ENCODE data around the gene USP19. TPM values are rescaled to one million over a fixed set of nuclear protein-coding genes. Genes with fewer than 3 reads are reported as not detected.

USP19 gene
- total and polyA plus RNA-seq, 2 of the 8 experiments (the other 6 are each of a cell fraction or from before 2014, with no cell fraction given): 46.4 to 65.8 TPM

- no peak for TF ChIP-seq RAD21 (IDR thresholded peaks at IDR 0.05 in 1 of 2, conservative IDR thresholded peaks at IDR 0.05 in 1 of 2; ENCODE audit: low read depth in 2 of 2, low read length in 2 of 2)
- TF ChIP-seq RFX5 (IDR thresholded peaks at IDR 0.05; ENCODE audit: borderline replicate concordance, low read depth, low read length): no peak
- TF ChIP-seq HDAC2 (IDR thresholded peaks at IDR 0.05; ENCODE audit: borderline replicate concordance in 1 of 2, low read depth in 2 of 2, low read length in 2 of 2): no peak
- TF ChIP-seq KDM5A (IDR thresholded peaks at IDR 0.05; ENCODE audit: low read length): no peak
- no peak for TF ChIP-seq SUZ12 (IDR thresholded peaks at IDR 0.05; ENCODE audit: low read length)
Observed at GRCh38 chr3:49079270-49079669, 41.4 kb downstream of the USP19 start (continued).
